Measurements from ENCODE around the gene IL36A.

GRCh38 chr2:112985090-112985489 is 20.2 kb upstream of the IL36A start:
- TF ChIP-seq CTCF (optimal IDR thresholded peaks at IDR 0.05 in 1 of 3, IDR thresholded peaks at IDR 0.05 in 1 of 3, conservative IDR thresholded peaks at IDR 0.05 in 1 of 3; ENCODE audit: extremely low read depth in 1 of 3, insufficient read depth in 2 of 3, low read length in 3 of 3) = no peak
- no peak for TF ChIP-seq EZH2 (IDR thresholded peaks at IDR 0.05; ENCODE audit: low read length)
